NCI-H1417 treated with DMSO at 0.1 percent for 48 hours (cell line): ENCODE data around the gene CNTROB.

Source experiments
- DNase-seq: peaks from one replicate; lab custom pipeline; 2025; lab: John Stamatoyannopoulos, UW

Gene CNTROB

GRCh38 chr17:7987112-7987893 lies 55.3 kb downstream of the CNTROB start:
- DNase-seq, result no peak

DNA sequence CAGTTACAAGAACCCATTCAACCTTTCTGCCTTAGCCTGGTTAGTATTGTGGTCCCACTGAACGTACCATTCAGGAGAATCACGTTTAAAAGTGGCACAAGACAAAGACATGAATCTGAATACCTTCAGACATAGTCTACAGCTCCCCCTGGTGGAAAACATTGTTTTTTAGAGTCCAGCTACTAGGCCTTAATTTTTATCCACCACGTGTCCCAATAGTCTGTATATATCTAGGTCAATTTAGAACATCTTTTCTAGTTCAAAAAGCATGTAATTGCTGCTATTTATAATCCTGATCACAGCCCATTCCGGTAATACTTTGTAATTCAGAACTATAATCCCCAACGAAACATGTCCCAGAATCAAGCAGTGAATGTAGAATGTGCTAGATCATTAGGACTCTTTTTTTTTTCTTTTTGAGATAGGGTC lies 56.8 kb downstream of the CNTROB start:
- DNase-seq, result peak; percentile 15

- no peak for DNase-seq
Observed at GRCh38 chr17:7989781-7990655, 58.0 kb downstream of the CNTROB start.

- DNase-seq, result no peak
Observed at GRCh38 chr17:7992516-7992915, 60.5 kb downstream of the CNTROB start.

DNA sequence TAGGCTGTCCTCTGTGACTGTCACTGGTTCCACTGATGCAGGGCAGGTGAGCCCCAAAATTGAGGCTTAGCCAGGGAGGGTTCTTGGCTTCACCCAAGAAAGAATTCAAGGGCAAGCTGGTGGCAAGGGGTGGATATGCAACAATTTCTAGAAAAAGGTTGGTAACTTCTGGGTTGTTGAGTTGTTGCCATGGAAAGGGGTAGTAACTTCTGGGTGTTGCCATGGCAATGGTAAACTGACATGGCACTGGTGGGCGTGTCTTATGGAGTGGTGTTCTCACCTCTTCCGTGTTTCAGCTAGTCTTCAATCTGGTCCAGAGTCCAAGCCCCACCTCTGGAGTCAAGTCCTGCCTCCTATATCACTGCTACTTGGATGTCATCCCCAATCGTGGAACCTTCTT lies 60.9 kb downstream of the CNTROB start:
- no peak for DNase-seq

GRCh38 chr17:7993972-7994589 lies 62.1 kb downstream of the CNTROB start:
- DNase-seq, result no peak

GRCh38 chr17:7995724-7996123 lies 63.7 kb downstream of the CNTROB start:
- no peak for DNase-seq

GRCh38 chr17:7997186-7997585 lies 65.2 kb downstream of the CNTROB start:
- no peak for DNase-seq
